Measurements from ENCODE around the gene SRGAP3.

DNA sequence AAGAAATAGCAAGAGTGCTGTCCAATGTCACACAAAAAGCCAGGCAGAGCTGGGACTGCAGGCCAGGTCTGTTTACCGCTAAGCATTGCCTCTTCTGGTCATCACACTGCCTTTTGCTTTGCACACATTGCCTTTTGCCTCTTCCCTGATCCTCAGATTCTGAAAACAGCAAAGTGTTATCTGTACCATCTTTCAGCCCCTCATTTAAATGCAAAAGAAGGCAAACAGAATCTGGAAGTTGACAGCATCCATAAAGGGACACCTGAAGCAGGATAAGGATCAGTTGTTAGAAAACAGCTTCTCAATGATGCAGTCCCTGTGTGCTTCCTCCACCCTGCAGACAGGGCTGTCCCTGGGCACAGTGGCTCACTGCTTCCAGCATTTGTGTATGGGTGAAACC is 179.5 kb downstream of the SRGAP3 start:
- TF ChIP-seq USF1 (IDR thresholded peaks at IDR 0.05) (no peak), YY1 (IDR thresholded peaks at IDR 0.05; ENCODE audit: low read depth) (no peak), RAD21 (IDR thresholded peaks at IDR 0.05; ENCODE audit: low read depth) (no peak), EP300 (IDR thresholded peaks at IDR 0.05; ENCODE audit: borderline replicate concordance) (no peak)
- TF ChIP-seq, protein P1, sequence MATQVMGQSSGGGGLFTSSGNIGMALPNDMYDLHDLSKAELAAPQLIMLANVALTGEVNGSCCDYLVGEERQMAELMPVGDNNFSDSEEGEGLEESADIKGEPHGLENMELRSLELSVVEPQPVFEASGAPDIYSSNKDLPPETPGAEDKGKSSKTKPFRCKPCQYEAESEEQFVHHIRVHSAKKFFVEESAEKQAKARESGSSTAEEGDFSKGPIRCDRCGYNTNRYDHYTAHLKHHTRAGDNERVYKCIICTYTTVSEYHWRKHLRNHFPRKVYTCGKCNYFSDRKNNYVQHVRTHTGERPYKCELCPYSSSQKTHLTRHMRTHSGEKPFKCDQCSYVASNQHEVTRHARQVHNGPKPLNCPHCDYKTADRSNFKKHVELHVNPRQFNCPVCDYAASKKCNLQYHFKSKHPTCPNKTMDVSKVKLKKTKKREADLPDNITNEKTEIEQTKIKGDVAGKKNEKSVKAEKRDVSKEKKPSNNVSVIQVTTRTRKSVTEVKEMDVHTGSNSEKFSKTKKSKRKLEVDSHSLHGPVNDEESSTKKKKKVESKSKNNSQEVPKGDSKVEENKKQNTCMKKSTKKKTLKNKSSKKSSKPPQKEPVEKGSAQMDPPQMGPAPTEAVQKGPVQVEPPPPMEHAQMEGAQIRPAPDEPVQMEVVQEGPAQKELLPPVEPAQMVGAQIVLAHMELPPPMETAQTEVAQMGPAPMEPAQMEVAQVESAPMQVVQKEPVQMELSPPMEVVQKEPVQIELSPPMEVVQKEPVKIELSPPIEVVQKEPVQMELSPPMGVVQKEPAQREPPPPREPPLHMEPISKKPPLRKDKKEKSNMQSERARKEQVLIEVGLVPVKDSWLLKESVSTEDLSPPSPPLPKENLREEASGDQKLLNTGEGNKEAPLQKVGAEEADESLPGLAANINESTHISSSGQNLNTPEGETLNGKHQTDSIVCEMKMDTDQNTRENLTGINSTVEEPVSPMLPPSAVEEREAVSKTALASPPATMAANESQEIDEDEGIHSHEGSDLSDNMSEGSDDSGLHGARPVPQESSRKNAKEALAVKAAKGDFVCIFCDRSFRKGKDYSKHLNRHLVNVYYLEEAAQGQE (IDR thresholded peaks at IDR 0.05; ENCODE audit: low read depth), result no peak
- TF ChIP-seq, protein P2, sequence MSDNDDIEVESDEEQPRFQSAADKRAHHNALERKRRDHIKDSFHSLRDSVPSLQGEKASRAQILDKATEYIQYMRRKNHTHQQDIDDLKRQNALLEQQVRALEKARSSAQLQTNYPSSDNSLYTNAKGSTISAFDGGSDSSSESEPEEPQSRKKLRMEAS (IDR thresholded peaks at IDR 0.05), result no peak
